Fibroblast of villous mesenchyme (primary cell): Measurements from ENCODE around the gene NUDT13. TPM values are rescaled to one million over a fixed set of nuclear protein-coding genes. Genes with fewer than 3 reads are reported as not detected.
A peak's percentile ranks its signal among the peaks of the same experiment; 100 is the strongest.
"Not testable (repeated sequence)": the region's sequence is repeated elsewhere in the genome, so short reads cannot be mapped to it uniquely, and the experiment has no call there.

Source experiments
- DNase-seq: peaks from one replicate; pipeline ENCODE4 v3.0.0-alpha.2; 2010; ENCODE audit warnings: low read depth
- H3K4me3 ChIP-seq: 2 replicates; pipeline ENCODE4 v1.5.1; 2011; ENCODE audit warnings: low read depth, mild to moderate bottlenecking, low read length
- CTCF ChIP-seq: IDR thresholded peaks from 2 replicates; pipeline ENCODE4 v1.5.1; 2012; ENCODE audit warnings: low read depth, mild to moderate bottlenecking, low read length; ENCODE audit not compliant: insufficient read depth
- total RNA-seq: library from RNA; depleted of rRNA; stranded (reverse); fragments of >200 nt; gene quantifications from 2 replicates; pipeline ENCODE4 v1.2.3, GENCODE V29; 2012

Gene NUDT13
- total RNA-seq, 1 donor, result 1.7 TPM

GRCh38 chr10:73139251-73139650 is 29.0 kb downstream of the NUDT13 start:
- no peak overlapping the region for H3K4me3 ChIP-seq
- DNase-seq, result no peak
- TF ChIP-seq CTCF, result no peak

DNA sequence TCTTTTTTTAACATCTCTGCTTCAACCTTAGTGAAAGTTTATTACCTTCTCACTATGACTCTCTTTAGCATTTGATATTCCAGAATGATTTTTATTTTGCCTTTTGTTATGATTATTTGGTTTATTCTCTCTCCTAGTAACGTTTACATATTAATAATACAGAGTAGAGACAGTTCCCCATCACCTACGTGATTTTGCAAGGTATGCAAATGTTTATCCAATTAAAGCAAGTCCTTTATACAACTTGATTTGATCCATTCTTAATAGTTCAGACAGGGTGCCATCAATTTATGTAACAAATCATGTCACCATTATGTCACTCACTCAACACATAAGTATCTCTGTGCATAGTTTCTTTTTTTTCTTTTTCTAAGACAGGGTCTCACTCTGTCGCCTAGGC is 31.3 kb downstream of the NUDT13 start:
- no peak for TF ChIP-seq CTCF
- DNase-seq, result no peak
- H3K4me3 ChIP-seq, result no peak overlapping the region

- H3K4me3 ChIP-seq, DNase-seq: not testable (repeated sequence)
These were observed 40.6 kb downstream of the NUDT13 start for GRCh38 chr10:73150633-73151413.

DNA sequence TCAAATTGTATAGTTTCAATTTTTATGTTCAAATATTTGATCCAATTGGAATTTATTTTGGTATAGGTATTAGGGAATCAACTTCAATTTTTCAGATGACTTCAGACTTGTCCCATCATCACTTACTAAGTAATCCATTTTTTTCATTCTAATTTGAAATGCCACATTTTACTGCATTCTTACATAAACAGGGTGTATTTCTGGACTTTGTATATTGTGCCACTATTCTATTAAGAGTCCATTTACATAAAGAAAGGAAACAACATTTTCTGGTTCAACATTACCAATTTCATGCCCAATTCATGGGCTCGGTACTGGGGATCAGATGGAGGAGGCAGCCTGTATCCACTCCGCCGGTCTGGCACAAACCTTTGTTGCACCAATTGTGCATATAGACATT is 41.8 kb downstream of the NUDT13 start:
- TF ChIP-seq CTCF, result no peak
- H3K4me3 ChIP-seq, result no peak overlapping the region
- no peak for DNase-seq

- no peak for DNase-seq
- H3K4me3 ChIP-seq, result no peak overlapping the region
- no peak for TF ChIP-seq CTCF
These were observed 45.8 kb downstream of the NUDT13 start for GRCh38 chr10:73156054-73156453.

DNA sequence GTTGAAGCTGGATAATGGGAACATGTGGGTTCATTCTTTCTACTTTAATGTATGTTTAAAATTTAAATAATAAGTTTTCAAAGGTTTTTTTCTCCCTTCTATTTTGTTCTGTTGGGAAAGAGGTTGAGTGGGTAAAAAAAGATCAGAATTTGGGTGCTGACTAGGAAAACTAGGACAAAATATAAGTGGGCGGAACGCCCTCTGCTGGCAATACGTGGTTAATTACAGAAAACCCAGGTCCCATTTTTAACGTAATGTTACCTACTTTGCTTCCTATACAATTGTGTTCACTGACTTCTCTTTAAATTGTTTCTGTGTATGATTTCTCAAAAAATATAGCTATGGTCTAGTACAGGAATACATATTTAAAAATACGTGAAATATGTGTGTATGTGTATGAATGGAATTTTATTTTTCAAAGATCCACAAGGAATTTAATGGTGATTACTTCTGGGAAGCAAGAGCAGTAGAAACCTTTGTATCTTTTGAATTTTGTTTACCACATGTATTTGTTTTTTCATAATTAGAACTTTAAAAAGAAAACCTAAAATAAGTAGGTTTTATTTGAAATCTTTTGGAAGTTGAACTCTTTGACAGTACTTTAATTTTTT is 48.9 kb downstream of the NUDT13 start:
- TF ChIP-seq CTCF, result peak; percentile 70
- peak; percentile 60 for DNase-seq
- no peak overlapping the region for H3K4me3 ChIP-seq

- TF ChIP-seq CTCF, result no peak
- no peak overlapping the region for H3K4me3 ChIP-seq
- no peak for DNase-seq
These were observed 50.8 kb downstream of the NUDT13 start for GRCh38 chr10:73161079-73161478.
